Measurements from ENCODE around the gene PGRMC2. TPM values are rescaled to one million over a fixed set of nuclear protein-coding genes. Genes with fewer than 3 reads are reported as not detected.

PGRMC2 gene, protein sequence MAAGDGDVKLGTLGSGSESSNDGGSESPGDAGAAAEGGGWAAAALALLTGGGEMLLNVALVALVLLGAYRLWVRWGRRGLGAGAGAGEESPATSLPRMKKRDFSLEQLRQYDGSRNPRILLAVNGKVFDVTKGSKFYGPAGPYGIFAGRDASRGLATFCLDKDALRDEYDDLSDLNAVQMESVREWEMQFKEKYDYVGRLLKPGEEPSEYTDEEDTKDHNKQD
- total RNA-seq, result 15.0 and 18.4 TPM in 2 replicates

DNA sequence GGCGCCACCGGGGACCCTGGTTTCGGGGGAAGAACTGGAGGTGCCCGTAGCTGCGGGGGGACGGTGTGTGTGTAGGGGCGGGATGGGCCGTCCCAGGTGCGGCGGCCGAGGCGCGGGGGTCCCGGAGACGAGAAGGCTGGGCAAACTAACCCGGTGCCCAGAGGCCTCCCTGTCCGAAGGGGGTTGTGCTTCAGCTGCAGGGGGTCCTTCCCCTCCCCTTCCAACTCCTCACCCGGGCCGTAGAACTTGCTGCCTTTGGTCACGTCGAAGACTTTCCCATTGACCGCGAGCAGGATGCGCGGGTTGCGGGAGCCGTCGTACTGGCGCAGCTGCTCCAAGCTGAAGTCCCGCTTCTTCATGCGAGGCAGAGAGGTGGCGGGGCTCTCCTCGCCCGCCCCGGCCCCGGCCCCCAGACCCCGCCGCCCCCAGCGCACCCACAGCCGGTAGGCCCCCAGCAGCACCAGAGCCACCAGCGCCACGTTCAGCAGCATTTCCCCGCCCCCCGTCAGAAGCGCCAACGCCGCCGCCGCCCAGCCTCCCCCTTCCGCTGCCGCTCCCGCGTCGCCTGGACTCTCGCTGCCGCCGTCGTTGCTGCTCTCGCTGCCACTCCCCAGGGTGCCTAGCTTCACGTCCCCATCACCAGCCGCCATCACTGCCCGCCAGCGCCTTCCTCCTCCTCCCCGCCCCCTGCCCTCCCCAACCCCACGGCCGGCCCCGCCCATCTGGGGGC, at the start of gene PGRMC2:
Gene PGRMC2 (minus strand): TSS at position 673 of the 730 bp plus-strand sequence. CDS start 23 bp downstream, at position 650.

Other genes with a start within 250 kb of the PGRMC2 start
- gene LARP1B, start 226.5 kb downstream of the PGRMC2 start, total RNA-seq, result 10.9 and 12.9 TPM in 2 replicates

Data from bronchial smooth muscle cell (primary cell).